ENCODE measurements around the gene DEPDC4.
A peak's percentile ranks its signal among the peaks of the same experiment; 100 is the strongest.

Gene DEPDC4

DNA sequence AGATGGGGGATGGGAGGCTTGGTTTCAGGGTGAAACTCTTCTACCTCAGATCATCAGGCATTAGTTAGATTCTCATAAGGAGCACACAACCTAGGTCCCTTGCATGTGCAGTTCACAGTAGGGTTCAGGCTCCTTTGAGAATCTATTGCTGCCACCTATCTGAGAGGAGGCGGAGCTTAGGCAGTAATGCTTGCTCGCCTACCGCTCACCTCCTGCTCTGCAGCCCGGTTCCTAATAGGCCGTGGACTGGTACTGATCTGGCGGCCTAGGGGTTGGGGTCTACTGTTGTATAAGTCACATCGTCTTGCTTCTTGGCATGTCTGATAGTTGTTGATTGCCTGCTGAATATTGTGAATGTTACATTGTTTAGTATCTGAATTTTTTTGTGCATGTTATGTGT lies 12.3 kb upstream of the DEPDC4 start:
- H3K4me1 ChIP-seq (ENCODE audit: control insufficient read depth, insufficient read depth, low read length), result no peaks in the 10 kb centered on the region
- CTCF ChIA-PET, result interaction anchor here (0.7 kb wide), 2 partner anchors 69 to 464 kb away, joined by 3 to 4 read pairs; no protein-coding TSS in a partner anchor
- POLR2A ChIA-PET, result interaction anchor here (1.6 to 1.8 kb wide), 2 partner anchors 10 to 12 kb away, joined by 5 to 6 read pairs; partner anchors contain the start of genes DEPDC4 and SCYL2
- TF ChIP-seq, protein P1, sequence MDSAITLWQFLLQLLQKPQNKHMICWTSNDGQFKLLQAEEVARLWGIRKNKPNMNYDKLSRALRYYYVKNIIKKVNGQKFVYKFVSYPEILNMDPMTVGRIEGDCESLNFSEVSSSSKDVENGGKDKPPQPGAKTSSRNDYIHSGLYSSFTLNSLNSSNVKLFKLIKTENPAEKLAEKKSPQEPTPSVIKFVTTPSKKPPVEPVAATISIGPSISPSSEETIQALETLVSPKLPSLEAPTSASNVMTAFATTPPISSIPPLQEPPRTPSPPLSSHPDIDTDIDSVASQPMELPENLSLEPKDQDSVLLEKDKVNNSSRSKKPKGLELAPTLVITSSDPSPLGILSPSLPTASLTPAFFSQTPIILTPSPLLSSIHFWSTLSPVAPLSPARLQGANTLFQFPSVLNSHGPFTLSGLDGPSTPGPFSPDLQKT (IDR thresholded peaks at IDR 0.05; ENCODE audit: borderline replicate concordance, low read depth, low read length), result no peak
- TF ChIP-seq ZNF549 (tag by site-specific recombination; IDR thresholded peaks at IDR 0.05), result 0 out of 2 replicates have a peak, but pooled peaks have one; percentile 33
- no peak overlapping the region for H3K27ac ChIP-seq (ENCODE audit: extremely low read depth, low read depth, low read length)
- no peaks in the 10 kb centered on the region for H3K9me3 ChIP-seq (ENCODE audit: control insufficient read depth, insufficient read depth, low read depth, low read length)
- peaks cover 4 to 12% of the 10 kb centered on the region in 2 experiments; a peak in 1 of 3 replicates for H3K36me3 ChIP-seq (ENCODE audit: control insufficient read depth in 2 of 2, insufficient read depth in 1 of 2, low read length in 2 of 2)
- no peak overlapping the region for H3K4me3 ChIP-seq (ENCODE audit: low read depth, low read length)

DNA sequence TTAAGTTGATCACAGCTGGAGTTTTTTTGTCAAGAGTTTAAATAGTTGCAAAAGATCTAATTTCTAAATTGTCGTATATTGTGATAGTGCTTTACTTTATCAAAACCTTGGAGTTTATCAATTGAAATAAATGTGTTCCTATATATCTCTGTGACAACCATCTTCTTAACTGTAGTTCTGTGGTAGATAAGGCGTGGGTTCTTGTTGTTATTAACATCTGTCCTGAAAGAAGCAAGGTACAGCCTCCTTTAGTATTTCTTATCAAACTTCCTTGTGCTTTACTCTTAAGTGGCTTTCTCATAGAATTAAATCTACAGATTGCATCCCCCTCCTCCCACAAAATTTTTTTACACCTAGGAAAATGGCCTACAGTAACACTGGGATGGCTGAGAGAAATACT lies 7.4 kb upstream of the DEPDC4 start:
- Histone ChIP-seq H3K9me3 (ENCODE audit: control insufficient read depth, insufficient read depth, low read depth, low read length) (no peaks in the 10 kb centered on the region), H3K4me3 (ENCODE audit: low read depth, low read length) (no peak overlapping the region), H3K27ac (ENCODE audit: extremely low read depth, low read depth, low read length) (no peak overlapping the region), H3K4me1 (ENCODE audit: control insufficient read depth, insufficient read depth, low read length) (peaks cover 6% of the 10 kb centered on the region), H3K36me3 (ENCODE audit: control insufficient read depth in 2 of 2, insufficient read depth in 1 of 2, low read length in 2 of 2) (peaks cover 0 to 5% of the 10 kb centered on the region in 2 experiments; a peak in 1 of 3 replicates)
- POLR2A ChIA-PET, result no interaction called here
- no peak for TF ChIP-seq ZSCAN16 (tag by site-specific recombination; IDR thresholded peaks at IDR 0.05)
- TF ChIP-seq OVOL3 (tag by site-specific recombination; IDR thresholded peaks at IDR 0.05), result no peak
- no peak for TF ChIP-seq ZBTB8A (tag by site-specific recombination; IDR thresholded peaks at IDR 0.05)
- TF ChIP-seq GLI4 (tag by site-specific recombination; IDR thresholded peaks at IDR 0.05), result no peak
- no peak for TF ChIP-seq MYNN (tag by site-specific recombination; IDR thresholded peaks at IDR 0.05; ENCODE audit: borderline replicate concordance)
- TF ChIP-seq, protein P2, sequence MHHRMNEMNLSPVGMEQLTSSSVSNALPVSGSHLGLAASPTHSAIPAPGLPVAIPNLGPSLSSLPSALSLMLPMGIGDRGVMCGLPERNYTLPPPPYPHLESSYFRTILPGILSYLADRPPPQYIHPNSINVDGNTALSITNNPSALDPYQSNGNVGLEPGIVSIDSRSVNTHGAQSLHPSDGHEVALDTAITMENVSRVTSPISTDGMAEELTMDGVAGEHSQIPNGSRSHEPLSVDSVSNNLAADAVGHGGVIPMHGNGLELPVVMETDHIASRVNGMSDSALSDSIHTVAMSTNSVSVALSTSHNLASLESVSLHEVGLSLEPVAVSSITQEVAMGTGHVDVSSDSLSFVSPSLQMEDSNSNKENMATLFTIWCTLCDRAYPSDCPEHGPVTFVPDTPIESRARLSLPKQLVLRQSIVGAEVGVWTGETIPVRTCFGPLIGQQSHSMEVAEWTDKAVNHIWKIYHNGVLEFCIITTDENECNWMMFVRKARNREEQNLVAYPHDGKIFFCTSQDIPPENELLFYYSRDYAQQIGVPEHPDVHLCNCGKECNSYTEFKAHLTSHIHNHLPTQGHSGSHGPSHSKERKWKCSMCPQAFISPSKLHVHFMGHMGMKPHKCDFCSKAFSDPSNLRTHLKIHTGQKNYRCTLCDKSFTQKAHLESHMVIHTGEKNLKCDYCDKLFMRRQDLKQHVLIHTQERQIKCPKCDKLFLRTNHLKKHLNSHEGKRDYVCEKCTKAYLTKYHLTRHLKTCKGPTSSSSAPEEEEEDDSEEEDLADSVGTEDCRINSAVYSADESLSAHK (tag by site-specific recombination; IDR thresholded peaks at IDR 0.05), result no peak
- TF ChIP-seq GFI1B (tag by site-specific recombination; IDR thresholded peaks at IDR 0.05), result no peak
- TF ChIP-seq BCL11A (tag by site-specific recombination; IDR thresholded peaks at IDR 0.05; ENCODE audit: low read depth), result no peak
- TF ChIP-seq, protein P1 (IDR thresholded peaks at IDR 0.05; ENCODE audit: borderline replicate concordance, low read depth, low read length), result no peak
- no peak for TF ChIP-seq ZNF239 (tag by site-specific recombination; IDR thresholded peaks at IDR 0.05)
- TF ChIP-seq, protein P3, sequence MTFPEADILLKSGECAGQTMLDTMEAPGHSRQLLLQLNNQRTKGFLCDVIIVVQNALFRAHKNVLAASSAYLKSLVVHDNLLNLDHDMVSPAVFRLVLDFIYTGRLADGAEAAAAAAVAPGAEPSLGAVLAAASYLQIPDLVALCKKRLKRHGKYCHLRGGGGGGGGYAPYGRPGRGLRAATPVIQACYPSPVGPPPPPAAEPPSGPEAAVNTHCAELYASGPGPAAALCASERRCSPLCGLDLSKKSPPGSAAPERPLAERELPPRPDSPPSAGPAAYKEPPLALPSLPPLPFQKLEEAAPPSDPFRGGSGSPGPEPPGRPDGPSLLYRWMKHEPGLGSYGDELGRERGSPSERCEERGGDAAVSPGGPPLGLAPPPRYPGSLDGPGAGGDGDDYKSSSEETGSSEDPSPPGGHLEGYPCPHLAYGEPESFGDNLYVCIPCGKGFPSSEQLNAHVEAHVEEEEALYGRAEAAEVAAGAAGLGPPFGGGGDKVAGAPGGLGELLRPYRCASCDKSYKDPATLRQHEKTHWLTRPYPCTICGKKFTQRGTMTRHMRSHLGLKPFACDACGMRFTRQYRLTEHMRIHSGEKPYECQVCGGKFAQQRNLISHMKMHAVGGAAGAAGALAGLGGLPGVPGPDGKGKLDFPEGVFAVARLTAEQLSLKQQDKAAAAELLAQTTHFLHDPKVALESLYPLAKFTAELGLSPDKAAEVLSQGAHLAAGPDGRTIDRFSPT (tag by site-specific recombination; IDR thresholded peaks at IDR 0.05), result no peak
- no peak for TF ChIP-seq ZNF221 (tag by site-specific recombination; IDR thresholded peaks at IDR 0.05; ENCODE audit: borderline replicate concordance)
- no peak for TF ChIP-seq ZNF114 (tag by site-specific recombination; IDR thresholded peaks at IDR 0.05)
- TF ChIP-seq OSR2 (tag by site-specific recombination; IDR thresholded peaks at IDR 0.05), result no peak
- TF ChIP-seq ZNF548 (tag by site-specific recombination; IDR thresholded peaks at IDR 0.05), result no peak
- no peak for TF ChIP-seq SCRT1 (tag by site-specific recombination; IDR thresholded peaks at IDR 0.05; ENCODE audit: borderline replicate concordance)
- CTCF ChIA-PET, result interaction anchor here (0.7 kb wide), 1 partner anchor 1353 kb away, joined by 3 read pairs; no protein-coding TSS in a partner anchor

Data from HEK293 (cell line).